ENCODE results near the gene SLC38A8.

SLC38A8 gene

DNA sequence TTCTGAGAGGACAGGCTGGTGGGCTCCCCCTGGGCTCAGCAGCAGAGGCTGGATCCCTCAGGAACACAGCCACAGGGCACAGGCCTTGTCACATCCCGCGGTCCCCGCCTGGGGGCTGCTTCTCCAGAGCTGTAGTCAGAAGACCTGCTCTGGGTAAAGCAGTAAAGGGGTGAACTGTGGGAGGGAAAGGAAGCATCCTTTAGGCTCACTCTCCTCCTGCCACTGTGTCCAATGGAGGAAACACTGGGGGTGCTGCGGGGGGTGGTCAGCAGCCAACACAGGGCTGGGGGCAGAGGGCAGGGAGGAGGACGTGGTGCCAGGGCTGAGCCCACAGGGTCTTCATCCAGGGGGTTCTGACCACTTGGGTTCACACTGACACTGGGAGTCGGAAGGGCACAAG, 5.0 kb upstream of the SLC38A8 start:
- H4K20me1 ChIP-seq (ENCODE audit: control insufficient read depth, insufficient read depth, low read depth, low read length) = no peaks in the 10 kb centered on the region
- H3K4me3 ChIP-seq (ENCODE audit: low read length) = no peak overlapping the region
- H3K27ac ChIP-seq (ENCODE audit: low read depth, low read length) = no peak overlapping the region
- peaks cover 6% of the 10 kb centered on the region for H3K36me3 ChIP-seq (ENCODE audit: control insufficient read depth, low read length)
- H3K4me2 ChIP-seq (ENCODE audit: low read length) = no peak overlapping the region
- H3K27me3 ChIP-seq (ENCODE audit: control insufficient read depth, low read length) = no peaks in the 10 kb centered on the region
- no peaks in the 10 kb centered on the region for H3K4me1 ChIP-seq (ENCODE audit: control insufficient read depth, low read length)
- H3K9me3 ChIP-seq (ENCODE audit: control insufficient read depth, insufficient read depth, low read length) = no peaks in the 10 kb centered on the region
- no peaks in the 10 kb centered on the region for H3K9me2 ChIP-seq (replicated peaks; ENCODE audit: control insufficient read depth, low read length)
- no peak for TF ChIP-seq EZH2phosphoT487 (IDR thresholded peaks at IDR 0.05; ENCODE audit: borderline replicate concordance, low read length)
- TF ChIP-seq, protein P1, sequence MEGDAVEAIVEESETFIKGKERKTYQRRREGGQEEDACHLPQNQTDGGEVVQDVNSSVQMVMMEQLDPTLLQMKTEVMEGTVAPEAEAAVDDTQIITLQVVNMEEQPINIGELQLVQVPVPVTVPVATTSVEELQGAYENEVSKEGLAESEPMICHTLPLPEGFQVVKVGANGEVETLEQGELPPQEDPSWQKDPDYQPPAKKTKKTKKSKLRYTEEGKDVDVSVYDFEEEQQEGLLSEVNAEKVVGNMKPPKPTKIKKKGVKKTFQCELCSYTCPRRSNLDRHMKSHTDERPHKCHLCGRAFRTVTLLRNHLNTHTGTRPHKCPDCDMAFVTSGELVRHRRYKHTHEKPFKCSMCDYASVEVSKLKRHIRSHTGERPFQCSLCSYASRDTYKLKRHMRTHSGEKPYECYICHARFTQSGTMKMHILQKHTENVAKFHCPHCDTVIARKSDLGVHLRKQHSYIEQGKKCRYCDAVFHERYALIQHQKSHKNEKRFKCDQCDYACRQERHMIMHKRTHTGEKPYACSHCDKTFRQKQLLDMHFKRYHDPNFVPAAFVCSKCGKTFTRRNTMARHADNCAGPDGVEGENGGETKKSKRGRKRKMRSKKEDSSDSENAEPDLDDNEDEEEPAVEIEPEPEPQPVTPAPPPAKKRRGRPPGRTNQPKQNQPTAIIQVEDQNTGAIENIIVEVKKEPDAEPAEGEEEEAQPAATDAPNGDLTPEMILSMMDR (IDR thresholded peaks at IDR 0.05; ENCODE audit: low read depth, low read length, poor library complexity, severe bottlenecking) = no peak
- H3F3A ChIP-seq (ENCODE audit: control insufficient read depth, insufficient read depth) = no peaks in the 10 kb centered on the region
- no peaks in the 10 kb centered on the region for H3K79me2 ChIP-seq (ENCODE audit: control insufficient read depth, low read length)

DNA sequence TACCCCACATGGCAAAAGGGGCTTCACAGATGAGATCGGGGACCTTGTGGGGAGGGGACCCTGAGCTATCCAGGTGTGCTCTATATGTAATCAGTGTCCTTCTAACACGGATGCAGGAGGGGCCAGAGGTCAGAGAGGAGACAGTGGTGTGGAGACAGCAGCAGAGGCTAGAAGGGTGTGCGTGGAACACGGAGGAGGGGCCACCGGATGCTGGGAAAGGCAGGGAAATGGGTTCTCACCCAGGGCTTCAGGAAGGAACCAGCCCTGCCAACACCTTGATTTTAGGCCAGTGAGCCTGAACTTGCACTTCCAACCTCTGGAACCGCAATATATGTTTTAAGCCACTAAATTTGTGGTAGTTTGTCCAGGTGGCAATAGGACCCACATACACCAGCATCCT, 4.6 kb upstream of the SLC38A8 start:
- TF ChIP-seq, protein P1 (IDR thresholded peaks at IDR 0.05; ENCODE audit: low read depth, low read length, poor library complexity, severe bottlenecking) = no peak
- no peak for TF ChIP-seq EZH2phosphoT487 (IDR thresholded peaks at IDR 0.05; ENCODE audit: borderline replicate concordance, low read length)
- Histone ChIP-seq H3K79me2 (ENCODE audit: control insufficient read depth, low read length) (no peaks in the 10 kb centered on the region), H3K9me3 (ENCODE audit: control insufficient read depth, insufficient read depth, low read length) (no peaks in the 10 kb centered on the region), H3K36me3 (ENCODE audit: control insufficient read depth, low read length) (peaks cover 1% of the 10 kb centered on the region), H3K9me2 (replicated peaks; ENCODE audit: control insufficient read depth, low read length) (no peaks in the 10 kb centered on the region), H3K4me2 (ENCODE audit: low read length) (no peak overlapping the region), H3K27ac (ENCODE audit: low read depth, low read length) (no peak overlapping the region), H3K4me3 (ENCODE audit: low read length) (no peak overlapping the region), H3K27me3 (ENCODE audit: control insufficient read depth, low read length) (no peaks in the 10 kb centered on the region), H3F3A (ENCODE audit: control insufficient read depth, insufficient read depth) (no peaks in the 10 kb centered on the region), H4K20me1 (ENCODE audit: control insufficient read depth, insufficient read depth, low read depth, low read length) (no peaks in the 10 kb centered on the region), H3K4me1 (ENCODE audit: control insufficient read depth, low read length) (no peaks in the 10 kb centered on the region)

DNA sequence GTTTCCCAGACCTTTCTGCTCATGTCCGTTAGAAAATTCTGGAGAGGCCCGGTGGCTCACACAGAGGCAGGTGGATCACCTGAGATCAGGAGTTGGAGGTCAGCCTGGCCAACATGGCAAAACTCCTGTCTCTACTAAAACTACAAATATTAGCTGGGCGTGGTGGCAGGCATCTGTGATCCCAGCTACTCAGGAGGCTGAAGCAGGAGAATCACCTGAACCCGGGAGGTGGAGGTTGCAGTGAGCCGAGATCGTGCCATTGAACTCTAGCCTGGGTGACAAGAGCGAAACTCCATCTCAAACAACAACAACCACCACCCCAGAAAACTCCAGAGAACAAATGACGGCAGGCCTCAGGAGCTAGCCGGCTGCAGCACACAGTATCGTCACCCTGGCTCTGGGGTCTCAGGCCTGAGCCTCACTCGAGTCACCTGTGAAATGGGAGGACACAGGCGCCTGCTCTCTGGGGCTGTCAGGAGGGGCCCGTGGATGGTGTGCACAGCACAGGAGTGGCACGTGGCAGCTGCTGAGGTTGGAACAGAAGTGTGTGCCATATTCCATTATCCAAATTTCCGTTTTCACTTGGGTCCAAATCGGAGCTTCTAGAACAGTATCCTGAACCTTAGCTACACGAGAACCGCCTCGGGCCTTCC, 3.3 kb upstream of the SLC38A8 start:
- Histone ChIP-seq H3K36me3 (ENCODE audit: control insufficient read depth, low read length) (no peaks in the 10 kb centered on the region; the same call in 1 of the 2 replicates), H3K9me3 (ENCODE audit: control insufficient read depth, insufficient read depth, low read length) (no peaks in the 10 kb centered on the region), H3K27me3 (ENCODE audit: control insufficient read depth, low read length) (no peaks in the 10 kb centered on the region), H3K4me3 (ENCODE audit: low read length) (no peak overlapping the region), H3K4me1 (ENCODE audit: control insufficient read depth, low read length) (no peaks in the 10 kb centered on the region), H3K9me2 (replicated peaks; ENCODE audit: control insufficient read depth, low read length) (no peaks in the 10 kb centered on the region), H3K27ac (ENCODE audit: low read depth, low read length) (no peak overlapping the region), H3K4me2 (ENCODE audit: low read length) (no peak overlapping the region), H4K20me1 (ENCODE audit: control insufficient read depth, insufficient read depth, low read depth, low read length) (no peaks in the 10 kb centered on the region), H3F3A (ENCODE audit: control insufficient read depth, insufficient read depth) (no peaks in the 10 kb centered on the region), H3K79me2 (ENCODE audit: control insufficient read depth, low read length) (no peaks in the 10 kb centered on the region)
- no peak for TF ChIP-seq EZH2phosphoT487 (IDR thresholded peaks at IDR 0.05; ENCODE audit: borderline replicate concordance, low read length)
- TF ChIP-seq, protein P1 (IDR thresholded peaks at IDR 0.05; ENCODE audit: low read depth, low read length, poor library complexity, severe bottlenecking) = no peak

Measured in DOHH2 (cell line).